HG03097 (cell line): ENCODE measurements around the gene CPS1.
A peak's percentile ranks its signal among the peaks of the same experiment; 100 is the strongest.

Source experiments
- ATAC-seq: cut with Tn5 transposase; IDR thresholded peaks from one replicate; pipeline ENCODE4 v1.9.1; 2021; ENCODE audit not compliant: unreplicated experiment, low FRiP score

The CPS1 gene

DNA sequence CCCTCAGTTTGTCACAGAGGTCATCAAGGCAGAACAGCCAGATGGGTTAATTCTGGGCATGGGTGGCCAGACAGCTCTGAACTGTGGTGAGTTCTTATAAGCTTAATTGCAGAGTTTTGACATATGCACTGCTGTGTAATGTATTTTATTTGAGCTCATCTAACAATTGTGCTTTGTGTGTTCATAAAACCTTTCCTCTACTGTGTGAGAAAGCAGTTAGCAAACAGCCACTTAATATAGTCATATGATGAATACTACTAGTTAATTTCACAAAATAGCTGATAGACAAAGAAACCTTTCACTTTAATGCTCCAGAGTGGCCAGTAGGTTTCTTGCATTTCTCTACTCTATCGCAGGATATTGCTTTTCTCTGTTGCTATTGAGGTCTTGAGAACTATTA is 43.1 kb downstream of the CPS1 start:
- no peak for ATAC-seq

DNA sequence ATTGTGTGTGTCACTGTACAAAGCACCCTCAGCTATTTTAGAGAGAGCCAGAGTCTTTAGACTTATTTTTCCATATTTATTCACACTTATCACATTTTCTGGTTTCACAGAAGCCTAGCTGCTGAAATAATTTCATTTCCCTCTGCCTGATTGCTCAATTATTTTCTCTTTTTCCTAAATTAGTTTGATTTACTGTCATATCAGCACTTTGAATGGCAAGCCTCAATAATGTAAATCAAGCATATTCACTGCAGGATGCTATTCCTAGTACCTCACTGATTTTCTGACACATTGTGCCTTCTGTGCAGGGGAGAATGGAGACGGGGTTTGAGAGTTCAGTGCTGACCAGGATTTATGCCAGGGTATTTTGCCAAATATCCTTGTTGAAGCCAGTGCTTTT is 48.3 kb downstream of the CPS1 start:
- ATAC-seq, result no peak

DNA sequence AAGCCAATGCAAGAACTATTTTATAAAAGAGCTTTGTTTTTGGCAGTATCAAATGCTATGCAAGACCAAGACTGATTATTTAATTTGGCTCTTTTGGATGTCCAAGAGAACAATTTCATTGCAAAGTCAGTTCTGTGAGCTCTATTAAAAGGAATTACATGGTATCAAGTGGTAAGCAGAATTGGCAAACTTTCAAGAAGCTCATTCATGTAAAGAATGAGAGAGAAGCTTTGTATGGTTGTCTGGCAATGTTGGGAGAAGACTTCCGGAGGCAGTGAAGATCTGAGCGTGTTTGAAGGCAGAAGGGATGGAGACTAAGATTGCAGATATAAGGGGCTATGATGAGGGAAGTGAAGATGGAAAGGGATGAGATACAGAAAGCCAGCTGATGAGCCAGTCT is 49.6 kb downstream of the CPS1 start:
- no peak for ATAC-seq

DNA sequence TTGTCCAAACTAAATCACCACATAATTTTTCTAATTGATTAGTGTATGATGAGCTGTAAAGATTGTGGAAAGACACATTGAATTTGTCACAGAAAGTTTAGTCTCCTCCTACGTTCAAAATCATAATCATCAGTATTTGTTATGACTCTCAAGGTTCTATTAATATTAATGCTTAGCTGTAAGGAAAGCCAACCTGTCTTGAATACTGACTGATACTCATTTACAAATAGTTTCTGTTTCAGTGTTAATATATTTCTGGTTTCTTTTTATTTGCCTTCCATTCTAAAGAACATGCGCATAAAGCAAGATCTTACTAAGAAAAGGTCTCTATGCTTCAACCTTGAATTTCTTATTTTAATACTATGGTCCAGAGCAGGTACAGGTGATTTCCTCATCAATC is 55.1 kb downstream of the CPS1 start:
- no peak for ATAC-seq

DNA sequence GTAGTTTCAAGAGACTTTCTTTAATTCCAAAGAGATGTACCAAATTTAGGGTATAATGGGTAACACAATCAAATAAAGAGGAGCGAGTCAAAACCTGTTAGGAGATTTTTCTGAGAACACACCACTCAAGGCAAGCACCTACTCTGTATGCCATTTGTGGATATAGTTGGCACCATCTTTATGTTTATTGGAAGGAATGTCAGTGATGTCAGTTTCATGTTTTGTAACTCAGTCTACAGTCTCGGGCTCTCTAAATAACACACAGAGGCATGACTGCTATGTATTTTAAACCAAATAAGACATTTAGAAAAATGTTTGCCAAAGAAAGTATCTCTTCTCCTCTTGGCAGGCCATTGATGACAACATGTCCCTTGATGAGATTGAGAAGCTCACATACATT is 59.7 kb downstream of the CPS1 start:
- ATAC-seq, result no peak

DNA sequence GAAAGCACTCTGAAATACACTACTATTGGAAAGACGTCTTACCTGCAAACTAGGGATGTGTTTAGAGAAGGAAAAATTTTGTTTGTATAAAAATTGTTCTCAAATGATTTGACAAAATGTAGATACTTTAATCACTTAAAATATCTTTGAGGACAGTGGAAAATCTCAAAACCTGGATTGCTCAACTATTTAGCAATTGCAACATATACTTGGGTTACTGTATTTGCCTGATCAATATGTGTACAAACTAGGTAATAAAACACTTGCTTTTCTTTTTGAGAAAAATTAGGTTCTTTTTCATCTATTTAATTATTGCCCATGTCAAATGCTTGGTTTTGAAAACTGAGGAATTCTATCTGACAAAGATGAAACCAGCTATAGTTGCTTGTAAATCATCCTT is 60.9 kb downstream of the CPS1 start:
- no peak for ATAC-seq

DNA sequence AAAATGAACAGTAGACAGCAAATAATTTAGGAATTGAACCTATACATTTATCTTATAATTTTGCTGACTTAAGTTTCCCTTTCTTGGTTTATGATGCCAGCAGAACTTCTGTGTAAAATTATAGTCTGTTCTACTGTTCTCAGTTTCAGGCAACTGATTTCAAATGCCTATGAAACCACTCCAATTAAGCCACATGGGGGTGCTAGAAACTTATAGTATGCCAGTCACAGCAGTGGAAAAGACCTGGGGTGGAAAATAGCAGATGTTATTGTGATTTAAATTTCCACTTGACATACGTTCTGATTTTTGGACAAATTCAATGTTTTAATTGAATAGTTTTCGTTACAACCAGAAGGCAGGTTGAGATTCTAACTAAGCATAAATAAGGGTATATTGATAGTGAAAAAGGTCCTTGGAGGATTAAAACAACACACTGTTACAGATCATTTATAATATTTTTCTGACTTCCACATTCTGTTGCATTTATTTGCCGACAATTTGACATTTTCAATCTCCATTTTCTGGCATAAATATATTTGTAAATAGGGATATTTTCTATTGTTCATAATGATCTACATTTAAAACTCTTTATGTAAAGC is 61.4 kb downstream of the CPS1 start:
- peak; percentile 52 for ATAC-seq

DNA sequence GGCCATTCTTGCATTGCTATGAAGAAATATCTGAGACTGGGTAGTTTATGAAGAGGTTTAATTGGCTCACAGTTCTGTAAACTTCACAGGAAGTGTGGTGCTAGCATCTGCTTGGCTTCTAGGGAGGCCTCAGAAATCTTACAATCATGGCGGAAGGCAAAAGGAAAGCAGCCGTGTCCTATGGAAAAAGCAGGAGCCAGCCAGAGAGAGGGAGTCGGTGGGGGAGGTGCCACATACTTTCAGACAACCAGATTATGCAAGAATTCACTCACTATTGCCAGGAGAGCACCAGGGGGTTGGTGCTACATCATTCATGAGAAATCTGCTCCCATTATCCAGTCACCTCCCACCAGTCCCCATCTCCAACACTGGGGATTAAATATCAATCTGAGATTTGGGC is 64.1 kb downstream of the CPS1 start:
- ATAC-seq, result no peak

DNA sequence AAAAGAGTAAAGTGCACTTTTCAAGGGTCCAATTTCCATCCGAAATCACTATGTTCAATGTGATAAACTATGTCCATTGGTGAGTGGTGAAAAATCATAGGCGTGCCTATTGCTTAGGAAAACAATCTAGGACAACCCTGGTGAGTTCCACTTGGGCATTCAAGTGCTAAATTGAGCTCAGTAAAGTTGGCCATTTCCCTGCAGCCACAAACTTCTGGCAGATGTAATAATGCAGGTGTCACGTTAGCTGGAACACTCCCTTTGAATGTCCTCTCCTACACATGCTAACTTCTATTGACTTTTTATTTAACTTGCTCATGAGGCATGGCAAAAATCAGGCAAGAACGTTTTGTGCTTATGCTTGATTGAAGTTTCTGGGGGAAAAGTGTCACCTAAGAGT is 67.1 kb downstream of the CPS1 start:
- no peak for ATAC-seq

DNA sequence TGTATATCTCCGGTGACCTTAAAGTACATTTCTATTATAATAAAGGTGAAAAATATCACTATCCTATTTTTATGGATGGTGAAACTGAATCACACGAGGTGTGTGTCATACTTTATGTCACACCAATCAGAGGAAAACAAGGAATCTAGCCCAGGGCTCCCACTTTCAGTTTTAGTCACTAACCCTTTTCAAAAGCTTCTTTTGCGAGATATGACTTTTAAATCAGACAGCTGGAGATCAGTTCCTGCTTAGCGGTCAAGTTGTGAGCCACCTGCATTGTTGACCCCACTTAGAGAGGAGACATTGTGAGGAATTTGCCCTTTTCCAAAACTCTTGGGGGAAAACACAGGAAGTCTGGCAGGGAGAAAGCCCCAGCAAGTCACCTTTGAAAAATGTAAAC is 70.5 kb downstream of the CPS1 start:
- no peak for ATAC-seq

DNA sequence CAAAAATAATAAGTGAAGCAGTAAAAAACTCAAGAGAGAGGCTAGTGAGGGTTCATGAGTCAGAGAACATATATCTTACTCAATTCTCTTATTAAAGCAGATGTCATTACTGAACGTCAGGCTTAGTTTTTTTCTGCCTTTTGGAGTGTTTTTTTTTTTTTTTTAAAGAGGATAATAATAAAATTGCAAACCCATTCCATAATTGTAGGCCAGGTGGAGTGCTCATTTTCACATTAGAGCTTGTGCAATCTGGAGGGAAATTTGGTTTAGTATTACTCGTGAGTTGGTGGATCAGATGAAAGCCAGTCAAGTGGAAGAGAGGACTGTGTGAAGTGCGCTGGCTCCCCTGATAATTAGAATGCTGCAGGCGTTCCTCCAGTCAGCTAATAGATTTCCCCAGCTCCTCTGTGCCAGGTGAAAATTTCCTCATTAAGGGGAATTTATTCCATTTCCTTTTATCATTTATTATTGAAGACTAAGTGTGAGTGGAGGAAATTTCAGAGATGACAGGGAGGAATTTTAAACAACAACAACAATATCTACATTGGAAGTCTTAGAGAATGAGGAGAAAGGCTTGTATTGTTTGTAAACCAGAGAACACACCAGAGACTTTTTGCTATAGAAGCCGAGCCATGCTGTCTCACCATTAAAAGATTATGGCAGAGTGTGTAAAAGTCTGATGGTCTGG is 74.6 kb downstream of the CPS1 start:
- no peak for ATAC-seq

DNA sequence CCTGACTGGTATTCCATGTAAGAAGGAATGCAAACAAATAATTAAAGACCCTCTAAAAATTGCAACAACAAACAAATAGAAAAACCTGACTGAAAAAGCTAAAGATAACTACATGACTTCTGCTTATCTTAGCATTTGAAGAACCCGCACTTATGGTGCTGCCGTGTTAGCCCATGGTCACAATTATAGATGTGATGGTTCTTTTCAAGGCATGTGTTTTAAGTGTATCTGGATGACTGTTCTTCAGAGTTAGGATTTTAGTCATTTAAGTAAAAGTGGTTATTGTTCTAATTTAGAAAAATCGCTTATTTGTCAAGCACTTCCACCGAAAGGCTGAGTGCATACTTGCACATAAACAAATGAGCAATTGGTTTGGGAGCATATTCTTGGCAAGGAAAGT is 77.3 kb downstream of the CPS1 start:
- ATAC-seq, result no peak

DNA sequence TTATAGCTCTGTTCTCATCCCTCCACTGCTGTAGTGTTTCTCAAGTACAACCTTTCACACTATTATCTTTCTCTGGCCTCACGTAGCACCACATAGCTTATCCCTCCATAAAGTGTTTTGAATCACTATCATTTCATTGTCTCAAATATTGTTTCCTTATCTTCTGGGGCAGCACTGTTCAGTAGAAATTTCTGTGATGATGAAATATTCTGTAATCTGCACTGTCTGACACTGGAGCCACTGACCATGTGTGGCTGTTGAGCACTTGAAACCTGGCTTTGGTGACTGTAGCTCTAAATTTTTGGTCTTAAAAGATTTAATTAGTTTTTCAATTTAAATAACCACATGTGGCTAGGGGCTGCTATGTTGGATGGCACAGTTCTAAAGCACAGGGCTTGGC is 78.9 kb downstream of the CPS1 start:
- no peak for ATAC-seq

DNA sequence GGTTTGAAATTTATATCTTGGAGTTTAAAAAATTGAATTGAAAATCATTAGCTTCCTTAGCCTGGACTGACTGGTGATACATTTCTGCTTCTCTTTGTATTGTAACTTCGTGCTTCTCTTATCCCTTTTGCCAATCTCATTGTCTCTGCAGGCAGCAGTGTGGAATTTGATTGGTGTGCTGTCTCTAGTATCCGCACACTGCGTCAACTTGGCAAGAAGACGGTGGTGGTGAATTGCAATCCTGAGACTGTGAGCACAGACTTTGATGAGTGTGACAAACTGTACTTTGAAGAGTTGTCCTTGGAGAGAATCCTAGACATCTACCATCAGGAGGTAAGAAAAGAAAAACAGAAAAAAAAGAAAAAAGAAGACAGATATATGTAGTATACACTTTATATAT is 85.9 kb downstream of the CPS1 start:
- no peak for ATAC-seq

DNA sequence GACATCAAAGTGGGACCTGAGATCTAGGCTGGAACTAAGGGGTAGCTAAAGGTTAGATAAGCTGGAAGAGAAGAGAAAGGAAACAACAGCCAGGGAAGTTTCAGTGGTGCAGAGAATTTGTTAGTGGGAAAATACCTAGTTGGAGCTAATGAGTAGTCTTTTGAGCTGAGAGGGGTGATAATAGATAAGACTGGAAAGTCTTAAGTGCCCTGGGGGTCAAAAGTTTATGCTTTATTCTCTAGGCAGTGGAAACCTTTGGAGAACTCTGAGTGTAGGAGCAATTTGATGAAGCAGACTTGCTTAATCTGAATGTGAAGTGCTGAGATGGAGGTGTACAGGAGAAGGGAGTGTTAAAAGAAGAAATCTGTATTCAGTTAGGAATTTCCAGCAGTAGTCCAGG is 90.8 kb downstream of the CPS1 start:
- ATAC-seq, result no peak

DNA sequence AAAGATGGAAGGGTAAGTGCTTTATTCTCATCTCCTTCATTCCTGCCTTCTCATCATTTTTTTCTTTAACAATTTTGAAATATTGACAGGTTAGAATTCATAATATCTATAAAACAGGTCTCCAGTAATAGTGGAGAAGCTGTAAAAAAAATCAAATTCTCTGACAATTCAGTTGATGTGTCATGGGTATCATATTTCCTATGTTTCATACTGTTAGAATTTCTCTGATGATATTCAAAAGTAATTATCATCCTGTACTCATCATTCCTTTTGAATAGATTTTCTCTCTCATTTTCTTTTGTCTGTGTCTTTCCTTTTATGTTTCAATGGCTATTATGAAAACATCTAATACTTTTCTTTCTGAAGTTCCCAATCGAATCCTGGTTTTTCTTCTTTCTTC is 97.7 kb downstream of the CPS1 start:
- no peak for ATAC-seq

DNA sequence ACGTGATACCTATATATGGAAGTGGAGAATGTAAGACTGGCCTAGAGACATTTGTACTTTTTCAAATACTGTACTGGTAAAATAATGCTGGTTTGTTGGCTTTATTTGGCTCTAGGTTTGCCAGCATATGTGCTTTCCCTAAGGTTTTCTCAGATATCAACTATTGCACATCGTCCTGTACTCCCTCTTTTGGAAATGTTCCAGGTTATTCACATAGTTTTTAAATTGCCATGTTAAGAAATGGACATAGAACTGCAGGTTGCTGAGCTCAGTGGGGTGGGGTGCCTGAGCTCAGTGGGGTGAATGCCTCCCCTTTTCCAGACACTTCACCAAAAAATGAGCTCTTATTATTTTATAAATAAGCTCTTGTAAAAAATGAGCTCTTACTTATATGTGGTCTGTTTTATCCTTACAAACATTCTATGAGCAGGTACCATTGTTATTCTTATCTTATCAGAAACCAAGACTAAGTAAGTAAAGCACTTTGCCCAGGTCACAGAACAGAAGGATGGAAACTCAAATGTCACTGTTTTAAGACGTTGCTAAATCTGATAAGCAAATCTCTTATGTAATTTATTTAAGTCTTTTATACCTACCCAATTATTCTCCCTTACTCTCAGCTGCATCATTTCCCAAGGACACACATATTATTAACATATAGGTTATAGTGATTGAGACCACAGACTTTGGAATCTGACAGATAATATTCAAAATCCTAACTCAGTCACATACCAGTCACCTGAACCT is 99.0 kb downstream of the CPS1 start:
- no peak for ATAC-seq

DNA sequence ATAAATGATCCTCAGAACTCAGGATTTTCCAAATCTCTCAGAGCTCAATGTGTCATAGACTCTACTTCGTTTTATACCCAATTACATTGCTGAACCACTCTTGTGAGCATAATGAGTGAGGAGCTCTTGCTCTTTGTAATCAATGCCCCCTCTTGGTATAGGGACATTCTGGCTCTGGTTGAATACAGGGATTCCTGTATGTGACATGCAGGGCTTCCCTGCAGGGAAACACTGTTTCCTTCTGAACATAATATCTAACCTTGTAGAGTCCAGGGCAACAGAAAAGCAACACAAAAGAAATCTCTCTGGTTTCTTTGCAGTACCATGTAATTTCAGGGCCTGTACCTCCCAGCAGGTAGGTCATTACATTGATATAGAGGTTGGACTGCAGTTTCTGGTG is 101.5 kb downstream of the CPS1 start:
- ATAC-seq, result no peak

DNA sequence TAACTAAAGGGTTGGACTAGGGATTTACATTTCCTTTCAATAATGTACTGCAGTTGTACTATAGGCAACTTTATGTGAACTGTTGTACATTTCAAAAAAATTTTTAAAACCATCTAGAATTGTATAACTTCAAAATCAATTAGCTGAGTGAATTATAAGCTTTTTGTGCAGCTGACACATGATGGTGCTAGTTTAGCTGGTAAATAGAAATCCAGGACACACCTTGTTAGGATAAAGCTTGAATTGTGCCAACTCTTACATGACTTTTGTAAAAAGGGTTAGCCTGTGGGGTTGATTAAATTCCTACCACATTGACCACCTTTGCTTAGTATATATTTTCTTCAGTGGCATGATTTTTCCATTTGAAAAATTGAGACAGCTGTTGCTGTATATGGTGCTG is 104.4 kb downstream of the CPS1 start:
- ATAC-seq, result no peak

DNA sequence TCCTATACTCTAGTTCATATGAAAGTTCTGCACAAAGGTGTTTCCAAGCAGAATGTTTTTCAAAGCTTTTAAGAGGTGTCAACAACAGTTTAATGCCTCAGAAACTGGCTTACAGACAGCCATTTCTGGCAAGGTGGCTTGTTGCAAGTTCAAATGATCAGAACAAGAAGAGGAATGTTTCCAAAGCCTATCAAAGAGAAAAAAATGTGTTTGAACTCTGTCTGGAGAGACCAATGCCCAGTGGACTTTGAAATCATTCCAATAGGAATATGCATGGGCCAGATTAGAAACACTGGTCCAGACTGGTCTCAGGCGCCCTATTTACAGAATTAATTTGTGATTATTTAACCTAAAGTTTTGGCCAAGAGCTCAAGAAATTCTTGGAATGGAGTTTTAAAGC is 106.2 kb downstream of the CPS1 start:
- ATAC-seq, result no peak

DNA sequence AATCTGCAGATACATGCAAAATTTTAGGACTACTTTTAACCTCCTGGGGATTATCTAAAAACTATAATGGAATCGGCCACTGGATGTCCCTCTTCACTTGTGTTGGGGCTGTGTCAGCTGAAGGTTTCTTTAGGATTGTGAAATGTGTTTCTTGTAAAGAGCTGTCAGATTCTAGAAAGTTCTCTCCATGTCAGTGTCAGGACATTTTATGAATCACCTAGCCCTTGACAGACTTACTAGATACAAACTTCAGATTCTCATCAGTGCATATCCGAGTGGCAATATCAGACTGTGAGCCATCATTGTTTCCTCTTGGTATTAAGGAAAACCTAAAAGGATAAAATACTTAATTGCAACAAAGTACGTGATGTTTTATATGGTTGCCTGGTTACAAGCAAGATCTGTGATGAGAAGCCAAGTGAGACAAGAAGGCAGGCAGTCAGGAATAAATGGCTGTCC is 107.3 kb downstream of the CPS1 start:
- no peak for ATAC-seq

DNA sequence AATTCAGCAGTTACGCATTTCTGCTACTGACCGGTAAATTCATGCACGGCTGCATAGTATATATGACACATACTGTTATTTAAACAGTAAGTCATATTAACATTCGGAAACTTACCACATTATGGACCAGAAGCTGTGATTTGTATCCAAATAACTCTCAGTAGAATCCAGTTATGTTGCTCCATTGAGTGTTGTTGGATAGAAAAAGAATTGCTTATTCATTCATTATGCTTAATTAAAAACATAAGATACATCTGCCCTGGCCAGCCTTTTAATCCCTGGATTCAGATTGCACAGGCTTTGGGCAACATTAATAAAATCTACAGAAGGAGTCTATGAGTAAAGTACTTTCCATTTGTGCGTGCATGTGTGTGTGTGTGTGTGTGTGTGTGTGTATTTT is 111.3 kb downstream of the CPS1 start:
- ATAC-seq, result no peak
